ENCODE results near the gene TARP.

Gene TARP

GRCh38 chr7:38273286-38273995, at the start of gene TARP:
TARP (minus strand) TSS chr7:38273636.
- FAIRE-seq = no peak

- FAIRE-seq = no peak
These were observed 49.7 kb upstream of the TARP start for GRCh38 chr7:38323156-38323555.

DNA sequence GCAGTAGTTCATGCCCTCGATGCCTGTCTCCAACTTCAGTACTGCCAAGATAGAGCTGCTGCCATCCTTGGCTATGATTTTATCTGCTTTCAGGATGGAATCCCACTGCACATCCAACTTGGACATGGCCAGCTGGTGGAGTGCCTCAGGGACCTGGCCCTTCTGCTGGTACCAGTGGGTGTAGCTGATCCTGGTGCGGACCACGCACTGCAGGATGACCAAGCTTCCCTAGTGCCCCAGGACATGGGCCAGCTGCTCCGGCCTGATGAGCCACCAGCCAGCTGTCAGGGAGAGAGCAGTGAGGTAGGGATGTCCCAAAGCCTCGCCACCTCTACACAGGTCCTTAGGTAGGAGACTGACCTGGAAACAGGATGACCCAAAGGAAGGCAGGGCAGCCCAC, 49.0 kb upstream of the TARP start:
- no peak for FAIRE-seq

DNA sequence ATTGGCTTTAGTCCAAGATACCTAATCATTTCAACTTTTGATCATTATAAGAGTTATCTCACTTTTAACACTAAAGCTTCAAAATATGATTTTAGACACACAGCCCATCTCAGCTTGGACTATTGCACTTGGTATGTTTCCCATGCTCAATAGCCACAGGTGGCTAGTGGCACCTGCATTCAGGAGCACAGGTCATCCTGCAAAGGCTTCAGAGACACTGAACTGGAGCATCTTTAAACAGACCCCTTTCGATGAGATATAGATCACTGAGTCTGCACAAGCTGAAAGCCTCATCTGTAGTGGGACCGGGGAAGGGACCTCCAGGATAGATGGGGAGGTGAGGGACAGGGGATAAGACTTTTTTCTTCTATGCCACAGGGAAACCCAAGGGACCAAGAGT, 48.5 kb upstream of the TARP start:
- no peak for FAIRE-seq

DNA sequence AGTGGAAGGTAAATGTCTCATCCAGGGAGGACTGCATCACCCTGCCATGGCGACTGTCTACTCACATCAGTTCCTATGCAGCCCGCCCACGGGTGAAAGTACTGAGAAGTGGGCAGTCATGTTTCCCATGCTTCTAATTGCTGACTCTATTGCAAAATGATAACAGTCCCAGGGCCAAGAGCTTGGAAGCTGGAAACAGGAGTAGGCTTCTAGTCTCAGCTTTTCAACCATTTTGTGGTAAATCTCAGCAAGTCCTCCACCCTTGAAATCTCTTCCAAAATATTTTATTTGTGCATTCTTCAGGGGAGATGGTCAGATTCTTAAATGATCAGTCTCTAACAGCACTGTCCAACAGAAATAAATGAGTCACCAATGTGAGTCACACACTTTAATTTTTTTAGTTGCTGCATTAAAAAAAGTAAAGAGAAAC, 48.1 kb upstream of the TARP start:
- FAIRE-seq = no peak

GRCh38 chr7:38321050-38321449, 47.6 kb upstream of the TARP start:
- no peak for FAIRE-seq

GRCh38 chr7:38319873-38320272, 46.4 kb upstream of the TARP start:
- FAIRE-seq = no peak

GRCh38 chr7:38318803-38319416, 45.5 kb upstream of the TARP start:
- FAIRE-seq = peak; percentile 79

- FAIRE-seq = no peak
These were observed 44.8 kb upstream of the TARP start for GRCh38 chr7:38318241-38318640.

DNA sequence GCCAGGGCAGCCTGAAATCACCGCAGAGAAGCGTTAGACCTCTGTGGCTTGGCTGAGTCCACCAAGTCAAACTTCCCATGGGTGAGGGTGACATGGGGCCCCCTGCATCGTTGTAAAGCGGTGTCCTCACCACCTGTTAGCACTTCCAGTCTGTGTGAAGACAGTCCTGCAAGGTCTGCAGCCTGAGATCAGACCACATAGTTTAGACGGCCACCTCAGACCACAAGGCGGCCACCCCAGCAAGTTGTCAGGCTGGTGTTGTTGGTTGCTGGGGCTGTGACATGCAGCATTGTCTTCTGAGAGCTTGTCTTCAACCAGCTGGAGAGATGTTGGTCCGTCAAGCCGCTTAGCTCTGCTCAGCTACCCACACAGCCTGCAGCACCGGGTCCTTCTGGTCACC, 44.1 kb upstream of the TARP start:
- FAIRE-seq = no peak

- FAIRE-seq = no peak
These were observed 43.4 kb upstream of the TARP start for GRCh38 chr7:38316733-38317360.

DNA sequence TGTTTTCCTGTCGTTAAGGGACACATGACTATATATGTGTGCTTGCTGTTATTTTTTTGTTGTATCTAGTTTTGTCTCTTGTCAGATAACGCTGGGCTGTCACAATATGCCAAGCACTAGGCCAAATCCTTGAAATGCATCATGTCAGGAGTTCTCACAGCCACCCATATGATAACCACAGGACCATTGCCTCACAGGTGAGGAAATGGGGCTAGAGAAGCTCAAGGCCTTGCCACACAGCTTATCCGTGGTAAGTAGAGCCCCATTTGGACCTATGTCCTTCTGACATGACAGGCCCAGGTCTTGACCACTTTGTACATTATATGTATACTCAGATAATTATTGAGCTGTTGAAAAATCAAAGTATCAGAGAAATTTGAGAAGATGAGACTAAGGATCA, 42.0 kb upstream of the TARP start:
- FAIRE-seq = no peak

- no peak for FAIRE-seq
These were observed 39.4 kb upstream of the TARP start for GRCh38 chr7:38312821-38313220.

GRCh38 chr7:38311329-38311937, 38.0 kb upstream of the TARP start:
- no peak for FAIRE-seq

DNA sequence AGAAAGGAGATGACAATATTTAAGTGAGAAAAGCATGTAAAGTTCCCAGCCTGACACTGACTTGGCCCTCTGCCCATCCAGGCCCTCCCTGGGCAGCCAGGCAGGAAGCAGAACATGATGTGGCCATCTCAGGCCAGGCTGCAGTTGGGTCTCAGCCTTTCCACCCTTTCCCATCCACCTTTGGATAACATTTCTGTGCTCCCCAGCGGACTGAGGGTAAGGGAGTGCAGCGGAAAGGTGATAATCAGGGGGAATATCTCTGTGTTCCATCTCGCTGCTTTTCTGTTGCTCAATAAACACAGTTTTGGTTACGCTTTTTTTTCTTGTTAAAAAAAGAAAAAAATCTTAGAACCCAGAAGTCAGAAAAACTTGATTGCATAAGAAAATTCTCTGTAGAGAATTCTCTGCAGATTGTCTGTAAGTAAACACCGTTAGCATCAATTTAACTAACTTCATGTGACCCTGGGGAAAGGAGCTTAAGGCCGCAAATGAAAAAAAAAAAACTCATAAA, 37.2 kb upstream of the TARP start:
- FAIRE-seq = peak; percentile 79

DNA sequence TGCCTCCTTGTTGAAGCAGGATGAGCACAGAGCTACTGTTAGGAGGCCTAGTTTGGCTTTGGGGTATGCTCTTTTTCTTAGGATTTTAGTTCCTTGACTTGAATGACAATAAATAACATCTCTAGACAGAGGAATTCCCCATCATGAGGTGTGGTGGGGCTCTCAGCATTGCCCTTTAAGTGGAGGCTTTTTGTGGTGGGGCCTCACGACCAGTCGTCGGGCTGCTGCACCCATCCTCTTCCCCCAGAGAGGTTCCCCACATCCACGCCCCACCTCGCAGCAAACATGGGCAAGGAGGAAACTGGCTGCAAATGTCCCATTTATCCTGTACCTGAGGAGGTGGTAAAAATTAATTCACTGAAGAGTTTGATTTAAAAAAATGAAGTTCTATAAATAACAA, 36.1 kb upstream of the TARP start:
- FAIRE-seq = no peak

- FAIRE-seq = no peak
These were observed 34.7 kb upstream of the TARP start for GRCh38 chr7:38308140-38308539.

GRCh38 chr7:38307640-38308039, 34.2 kb upstream of the TARP start:
- no peak for FAIRE-seq

GRCh38 chr7:38306914-38307313, 33.5 kb upstream of the TARP start:
- FAIRE-seq = no peak

DNA sequence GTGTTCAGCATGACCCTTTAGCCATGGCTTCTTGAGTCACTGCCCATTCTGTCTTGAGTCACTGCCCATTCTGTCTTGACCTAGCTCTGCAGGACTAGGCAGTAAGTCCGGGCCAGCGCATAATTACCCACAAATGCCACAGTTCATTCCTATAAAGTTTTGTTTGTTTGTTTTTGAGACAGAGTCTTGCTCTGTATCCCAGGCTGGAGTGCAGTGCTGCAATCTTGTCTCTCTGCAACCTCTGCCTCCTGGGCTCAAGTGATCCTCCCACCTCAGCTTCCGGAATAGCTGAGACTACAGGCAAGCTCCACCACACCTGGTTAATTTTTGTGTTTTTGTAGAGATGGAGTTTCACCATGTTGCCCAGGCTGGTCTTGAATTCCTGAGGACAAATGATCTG, 32.7 kb upstream of the TARP start:
- no peak for FAIRE-seq

- no peak for FAIRE-seq
These were observed 30.4 kb upstream of the TARP start for GRCh38 chr7:38303866-38304265.

GRCh38 chr7:38300175-38300574, 26.7 kb upstream of the TARP start:
- FAIRE-seq = no peak

- FAIRE-seq = no peak
These were observed 26.0 kb upstream of the TARP start for GRCh38 chr7:38299275-38299931.
